IMR-90 (cell line): ENCODE measurements around the gene IFRD1. TPM values are rescaled to one million over a fixed set of nuclear protein-coding genes. Genes with fewer than 3 reads are reported as not detected.

Experiments used
- ATAC-seq: fragments of 200-7000 bp; cut with Tn5 transposase; 2 replicates; pipeline ENCODE4 v1.9.1; 2020; ENCODE audit warnings: low read depth, mild to moderate bottlenecking, moderate library complexity
- BruUV-seq: library from RNA; stranded (reverse); fragments of 400-500 nt; replicated peaks from 2 replicates; lab custom pipeline; 2021; lab: Mats Ljungman, UMichigan
- CTCF ChIA-PET: fragments of 300-600 bp; formaldehyde crosslinking; extraction: SDS; loops from one replicate; lab custom pipeline; 2021; ENCODE audit warnings: antibody characterized with exemption; lab: Yijun Ruan, JAX
- POLR2A ChIA-PET: fragments of 300-600 bp; sonication (Branson Sonifier 250); formaldehyde crosslinking; loops from one replicate; lab custom pipeline; 2022; ENCODE audit warnings: antibody characterized with exemption; ENCODE audit not compliant: unreplicated experiment; lab: Charles Lee
- DNase-seq: peaks from one replicate; pipeline ENCODE4 v3.0.0; 2013
- H2AFZ ChIP-seq: replicated peaks from 2 replicates; pipeline ENCODE3; 2013; ENCODE audit warnings: low read length, mild to moderate bottlenecking; ENCODE audit not compliant: poor library complexity
- H2AK5ac ChIP-seq: 2 replicates; pipeline ENCODE4 v1.6.1; 2013; ENCODE audit warnings: low read depth, low read length, inconsistent platforms
- H2AK9ac ChIP-seq: replicated peaks from 2 replicates; pipeline ENCODE3; 2013; ENCODE audit warnings: mild to moderate bottlenecking, low read depth, low read length, moderate library complexity; ENCODE audit not compliant: poor library complexity
- H2BK120ac ChIP-seq: 2 replicates; pipeline ENCODE4 v1.6.1; 2013; ENCODE audit warnings: low read depth, low read length, inconsistent platforms
- H2BK15ac ChIP-seq: 3 replicates; pipeline ENCODE4 v1.6.1; 2013; ENCODE audit warnings: low read depth, low read length, inconsistent platforms
- H2BK20ac ChIP-seq: 2 replicates; pipeline ENCODE4 v1.6.1; 2013; ENCODE audit warnings: low read depth, mild to moderate bottlenecking, inconsistent platforms, low read length, moderate library complexity
- H2BK5ac ChIP-seq: 2 replicates; pipeline ENCODE4 v1.6.1; 2013; ENCODE audit warnings: mild to moderate bottlenecking, low read depth, low read length, inconsistent platforms; ENCODE audit not compliant: poor library complexity, severe bottlenecking
- H3K14ac ChIP-seq: replicated peaks from 2 replicates; pipeline ENCODE4 v1.6.1; 2013; ENCODE audit warnings: low read depth, low read length, inconsistent platforms
- H3K18ac ChIP-seq: 2 replicates; pipeline ENCODE4 v1.6.1; 2013; ENCODE audit warnings: low read depth, low read length, control low read depth
- H3K23ac ChIP-seq: 2 replicates; pipeline ENCODE4 v1.6.1; 2013; ENCODE audit warnings: low read depth, low read length, inconsistent platforms
- H3K27ac ChIP-seq: 2 replicates; pipeline ENCODE4 v1.5.1; 2013; ENCODE audit warnings: mild to moderate bottlenecking, control low read depth, low read length; ENCODE audit not compliant: insufficient read depth
- H3K27me3 ChIP-seq: 2 replicates; pipeline ENCODE4 v1.6.1; 2013; ENCODE audit warnings: low read length; ENCODE audit not compliant: control insufficient read depth, insufficient read depth
- H3K36me3 ChIP-seq: 2 replicates; pipeline ENCODE4 v1.6.1; 2013; ENCODE audit warnings: low read length, mixed read lengths; ENCODE audit not compliant: control insufficient read depth, insufficient read depth
- H3K4ac ChIP-seq: 2 replicates; pipeline ENCODE4 v1.6.1; 2013; ENCODE audit warnings: low read depth, low read length, inconsistent platforms
- H3K4me1 ChIP-seq: 2 replicates; pipeline ENCODE4 v1.6.1; 2013; ENCODE audit warnings: low read length, mixed read lengths; ENCODE audit not compliant: control insufficient read depth, insufficient read depth
- H3K4me2 ChIP-seq: 2 replicates; pipeline ENCODE4 v1.6.1; 2013; ENCODE audit warnings: low read depth, mild to moderate bottlenecking, control low read depth, low read length, moderate library complexity
- H3K4me3 ChIP-seq: 2 replicates; pipeline ENCODE4 v1.5.1; 2013; ENCODE audit warnings: low read depth, mild to moderate bottlenecking, control low read depth, low read length, moderate library complexity; ENCODE audit not compliant: insufficient read depth
- H3K56ac ChIP-seq: 2 replicates; pipeline ENCODE4 v1.6.1; 2013; ENCODE audit warnings: low read length, inconsistent platforms; ENCODE audit not compliant: insufficient read depth; ENCODE audit errors: extremely low read depth
- H3K79me1 ChIP-seq, 2 experiments: 2 replicates each; pipeline ENCODE4 v1.6.1; 2013; ENCODE audit warnings: low read length in 2 of 2, inconsistent platforms in 1 of 2, low read depth in 1 of 2
- H3K9ac ChIP-seq: 2 replicates; pipeline ENCODE4 v1.6.1; 2013; ENCODE audit warnings: low read depth, low read length, control low read depth
- H3K9me1 ChIP-seq: 2 replicates; pipeline ENCODE4 v1.6.1; 2013; ENCODE audit warnings: low read length, inconsistent platforms; ENCODE audit not compliant: insufficient read depth
- H3K9me3 ChIP-seq: 2 replicates; pipeline ENCODE4 v1.6.1; 2013; ENCODE audit warnings: low read length; ENCODE audit not compliant: control insufficient read depth, insufficient read depth
- H4K20me1 ChIP-seq: 2 replicates; pipeline ENCODE4 v1.6.1; 2013; ENCODE audit warnings: low read length, inconsistent platforms; ENCODE audit not compliant: insufficient read depth
- H4K5ac ChIP-seq: 2 replicates; pipeline ENCODE4 v1.6.1; 2013; ENCODE audit warnings: mild to moderate bottlenecking, low read depth, low read length, control low read depth
- H4K8ac ChIP-seq, 2 experiments: 2 replicates each; pipeline ENCODE4 v1.6.1; 2013; ENCODE audit warnings: low read depth in 2 of 2, low read length in 2 of 2, control low read depth in 1 of 2, inconsistent platforms in 1 of 2
- H4K91ac ChIP-seq: 2 replicates; pipeline ENCODE4 v1.6.1; 2013; ENCODE audit warnings: low read depth, low read length, inconsistent platforms; ENCODE audit not compliant: insufficient read depth
- CEBPB ChIP-seq: IDR thresholded peaks from 2 replicates; pipeline ENCODE4 v1.6.1; 2012; ENCODE audit warnings: low read depth, low read length, improper control_type of control experiment
- MAZ ChIP-seq: IDR thresholded peaks from 2 replicates; pipeline ENCODE4 v1.6.1; 2012; ENCODE audit warnings: low read depth, mild to moderate bottlenecking, low read length, improper control_type of control experiment, moderate library complexity, borderline replicate concordance
- SMC3 ChIP-seq: fragments of 150-350 bp; IDR thresholded peaks from 2 replicates; pipeline ENCODE4 v1.6.1; 2016; ENCODE audit warnings: low read depth, mild to moderate bottlenecking, antibody characterized with exemption, low read length, moderate library complexity
- WGBS, 2 experiments: methylation state at CpG; one replicate each; pipeline versions ENCODE4 v1.1.5 to v1.1.7; 2013; ENCODE audit warnings: missing lambda C conversion rate in 2 of 2; ENCODE audit not compliant: insufficient read length in 1 of 2; ENCODE audit errors: extremely low coverage in 2 of 2; 5-methylcytosine and 5-hydroxymethylcytosine counted together
- dilution Hi-C: fragments of 300-500 bp; cut with HindIII; formaldehyde crosslinking; loops from one replicate; pipeline ENCODE4 v1.14.3; 2018; ENCODE audit warnings: low sequenced_read_pairs; ENCODE audit not compliant: unreplicated experiment
- in situ Hi-C: fragments of 300-500 bp; cut with MboI; formaldehyde crosslinking; loops from 3 replicates; pipeline ENCODE4 v1.14.3; 2019; ENCODE audit warnings: low sequenced_read_pairs, inconsistent platforms, mixed read lengths
- intact Hi-C: fragments of 100-400 bp; cut with micrococcal nuclease; formaldehyde crosslinking; loops from 2 replicates; pipeline ENCODE4 v1.10.0; 2022
- polyA plus RNA-seq, 3 experiments: library from polyadenylated mRNA; depleted of rRNA; stranded (reverse); fragments of >200 nt; gene quantifications; 2 replicates each; pipeline ENCODE4 v1.2.3, GENCODE V29; 2012; ENCODE audit warnings: low replicate concordance in 1 of 3
- total RNA-seq: library from RNA; depleted of rRNA; stranded (reverse); fragments of >200 nt; gene quantifications from 2 replicates; pipeline ENCODE4 v1.2.3, GENCODE V29; 2012

The IFRD1 gene
- total and polyA plus RNA-seq, 2 of the 4 experiments (the other 2 are of a cell fraction) = 18.3 to 25.3 TPM

GRCh38 chr7:112492186-112492585, 41.9 kb downstream of the IFRD1 start:
- Histone ChIP-seq H3K9ac (no peak overlapping the region), H2AK9ac (no peak overlapping the region), H3K79me1 (no peaks in the 10 kb centered on the region), H4K91ac (no peak overlapping the region), H3K4me1 (no peaks in the 10 kb centered on the region), H3K9me3 (no peaks in the 10 kb centered on the region), H4K8ac (no peak overlapping the region), H3K23ac (no peak overlapping the region), H3K4me2 (no peak overlapping the region), H3K27ac (no peak overlapping the region), H2AFZ (no peak overlapping the region), H2BK120ac (no peak overlapping the region), H2AK5ac (no peak overlapping the region), H4K20me1 (no peaks in the 10 kb centered on the region), H2BK20ac (no peak overlapping the region), H4K5ac (no peak overlapping the region), H3K27me3 (no peaks in the 10 kb centered on the region), H3K4me3 (no peak overlapping the region), H3K56ac (no peak overlapping the region), H3K14ac (no peak overlapping the region), H3K36me3 (peaks cover 2% of the 10 kb centered on the region; the same call in 1 of the 2 replicates), H3K9me1 (no peaks in the 10 kb centered on the region), H2BK15ac (no peak overlapping the region), H2BK5ac (no peak overlapping the region), H3K4ac (no peak overlapping the region), H3K18ac (no peak overlapping the region)
- DNase-seq = no peak
- ATAC-seq = no peak
- intact Hi-C loops (no loop called here), dilution Hi-C loops (no loop called here), in situ Hi-C loops (loop anchor here (10.0 kb wide), 1 partner anchor 747 kb away; no protein-coding TSS in a partner anchor)
- no CpG with 5 or more reads among the region's 2 CpGs for WGBS, 2 experiments
- no peak for TF ChIP-seq CEBPB
- no peak for TF ChIP-seq MAZ
- TF ChIP-seq SMC3 = no peak
- POLR2A ChIA-PET = no interaction called here
- BruUV-seq = no TSS peak
- CTCF ChIA-PET = no interaction called here
